Mesenchymal stem cell (in vitro differentiated cells and primary cell): ENCODE data around the gene C4orf50.

ENCODE experiments used
- DNase-seq: peaks from one replicate; pipeline ENCODE4 v3.0.0-alpha.2; 2013
- H2AFZ ChIP-seq: one replicate; pipeline ENCODE4 v1.6.1; 2013; ENCODE audit warnings: low read depth, mild to moderate bottlenecking, control low read depth, inconsistent platforms, low read length, moderate library complexity
- H2AK5ac ChIP-seq: 2 replicates; pipeline ENCODE4 v1.6.1; 2013; ENCODE audit warnings: low read length, moderate library complexity, mild to moderate bottlenecking, inconsistent platforms; ENCODE audit not compliant: severe bottlenecking
- H2BK120ac ChIP-seq: one replicate; pipeline ENCODE4 v1.6.1; 2013; ENCODE audit warnings: low read depth, mild to moderate bottlenecking, inconsistent platforms, low read length, moderate library complexity
- H2BK12ac ChIP-seq, 2 experiments: one replicate each; pipeline ENCODE4 v1.6.1; 2013; ENCODE audit warnings: inconsistent platforms in 2 of 2, low read length in 2 of 2, mild to moderate bottlenecking in 2 of 2, moderate library complexity in 2 of 2, control low read depth in 1 of 2
- H2BK15ac ChIP-seq: one replicate; pipeline ENCODE4 v1.6.1; 2013; ENCODE audit warnings: mild to moderate bottlenecking, low read depth, inconsistent platforms; ENCODE audit not compliant: poor library complexity, severe bottlenecking
- H2BK5ac ChIP-seq: 2 replicates; pipeline ENCODE4 v1.6.1; 2013; ENCODE audit warnings: low read depth, mild to moderate bottlenecking, low read length, control low read depth, inconsistent platforms; ENCODE audit not compliant: poor library complexity, severe bottlenecking
- H3K14ac ChIP-seq, 2 experiments: one replicate each; pipeline ENCODE4 v1.6.1; 2013; ENCODE audit warnings: inconsistent platforms in 2 of 2, low read length in 2 of 2, control low read depth in 1 of 2, mild to moderate bottlenecking in 1 of 2, moderate library complexity in 1 of 2
- H3K18ac ChIP-seq, 2 experiments: one replicate each; pipeline ENCODE4 v1.6.1; 2013; ENCODE audit warnings: inconsistent platforms in 2 of 2, low read length in 2 of 2, control low read depth in 1 of 2, low read depth in 1 of 2, mild to moderate bottlenecking in 1 of 2
- H3K23ac ChIP-seq, 2 experiments: one replicate each; pipeline ENCODE4 v1.6.1; 2013; ENCODE audit warnings: inconsistent platforms in 2 of 2, low read length in 2 of 2, mild to moderate bottlenecking in 2 of 2, moderate library complexity in 2 of 2, control low read depth in 1 of 2
- H3K27ac ChIP-seq: 2 replicates; pipeline ENCODE4 v1.5.1; 2013; ENCODE audit warnings: mild to moderate bottlenecking, moderate library complexity, low read length, control low read depth, inconsistent platforms; ENCODE audit not compliant: poor library complexity, severe bottlenecking
- H3K27me3 ChIP-seq, 2 experiments: 2 replicates each; pipeline versions ENCODE4 v1.6.1 to v1.7.0; 2013; ENCODE audit warnings: low read length in 2 of 2, mild to moderate bottlenecking in 2 of 2, moderate library complexity in 2 of 2, control low read depth in 1 of 2, inconsistent platforms in 1 of 2; ENCODE audit not compliant: control insufficient read depth in 1 of 2, insufficient read depth in 1 of 2
- H3K36me3 ChIP-seq, 2 experiments: 2 replicates each; pipeline versions ENCODE4 v1.6.1 to v1.7.0; 2013; ENCODE audit warnings: low read length in 2 of 2, control low read depth in 1 of 2, inconsistent platforms in 1 of 2, low read depth in 1 of 2, mild to moderate bottlenecking in 1 of 2; ENCODE audit not compliant: insufficient read depth in 2 of 2, control insufficient read depth in 1 of 2
- H3K4ac ChIP-seq, 2 experiments: one replicate each; pipeline ENCODE4 v1.6.1; 2013; ENCODE audit warnings: inconsistent platforms in 2 of 2, low read length in 2 of 2, mild to moderate bottlenecking in 2 of 2, moderate library complexity in 2 of 2, control low read depth in 1 of 2, low read depth in 1 of 2
- H3K4me1 ChIP-seq: 2 replicates; pipeline ENCODE4 v1.6.1; 2013; ENCODE audit warnings: low read depth, low read length, control low read depth; ENCODE audit not compliant: control insufficient read depth, insufficient read depth
- H3K4me2 ChIP-seq: 2 replicates; pipeline ENCODE4 v1.6.1; 2013; ENCODE audit warnings: low read length, mild to moderate bottlenecking, inconsistent platforms; ENCODE audit not compliant: poor library complexity, severe bottlenecking
- H3K4me3 ChIP-seq, 2 experiments: 2 replicates each; pipeline versions ENCODE4 v1.5.1 to v1.7.0; 2013; ENCODE audit warnings: low read length in 2 of 2, mild to moderate bottlenecking in 2 of 2, control low read depth in 1 of 2, low read depth in 1 of 2; ENCODE audit not compliant: insufficient read depth in 1 of 2
- H3K79me1 ChIP-seq: replicated peaks from 2 replicates; pipeline ENCODE4 v1.6.1; 2013; ENCODE audit warnings: mild to moderate bottlenecking, control low read depth, low read length, inconsistent platforms; ENCODE audit not compliant: poor library complexity, severe bottlenecking
- H3K9ac ChIP-seq: 2 replicates; pipeline ENCODE4 v1.7.0; 2013; ENCODE audit warnings: mild to moderate bottlenecking, low read length, moderate library complexity
- H3K9me3 ChIP-seq: 2 replicates; pipeline ENCODE4 v1.7.0; 2013; ENCODE audit warnings: mild to moderate bottlenecking, low read length; ENCODE audit not compliant: control insufficient read depth
- H4K8ac ChIP-seq: one replicate; pipeline ENCODE4 v1.6.1; 2013; ENCODE audit warnings: inconsistent platforms, mild to moderate bottlenecking, low read length, moderate library complexity
- H4K91ac ChIP-seq: one replicate; pipeline ENCODE4 v1.6.1; 2013; ENCODE audit warnings: mild to moderate bottlenecking, low read length, inconsistent platforms
- WGBS: methylation state at CpG from one replicate; pipeline ENCODE4 v1.1.7; 2013; ENCODE audit warnings: mixed read lengths; 5-methylcytosine and 5-hydroxymethylcytosine counted together

Gene C4orf50

DNA sequence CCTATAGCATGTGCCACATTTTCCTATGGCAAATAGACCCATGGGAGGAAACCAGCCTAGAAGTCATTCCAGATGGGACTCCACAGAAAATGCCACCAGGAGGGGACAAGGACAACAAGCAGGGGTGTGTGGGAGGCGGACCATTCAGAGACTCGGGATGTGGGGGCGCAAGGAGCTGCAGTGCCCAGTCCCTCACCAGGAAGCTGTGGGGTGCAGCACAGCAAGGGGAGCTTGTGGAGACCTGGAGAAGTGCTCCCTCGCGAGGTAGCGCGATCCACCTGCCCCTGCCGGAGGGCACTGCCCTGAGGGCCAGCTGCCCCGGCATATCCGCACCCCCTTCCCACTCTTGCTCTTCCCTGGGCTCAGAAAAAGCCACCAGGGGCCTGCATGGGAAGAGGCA is 45.5 kb upstream of the C4orf50 start:
- H2BK120ac ChIP-seq: no peak overlapping the region
- peaks cover 21% of the 10 kb centered on the region for H3K9me3 ChIP-seq
- peaks cover 0 to 5% of the 10 kb centered on the region in 2 experiments for H3K27me3 ChIP-seq
- no peak overlapping the region for H3K9ac ChIP-seq
- no peak overlapping the region for H2BK5ac ChIP-seq
- no peak overlapping the region for H3K14ac ChIP-seq
- no peak overlapping the region for H3K4me2 ChIP-seq
- no peak overlapping the region for H2BK12ac ChIP-seq
- 96% methylated on average over 7 of the region's 10 CpGs for WGBS
- no peak overlapping the region for H2AK5ac ChIP-seq
- no peak overlapping the region for H3K4ac ChIP-seq
- H3K36me3 ChIP-seq: no peaks in the 10 kb centered on the region
- no peak overlapping the region for H3K4me3 ChIP-seq
- H4K91ac ChIP-seq: peak overlapping the region; percentile 15
- H3K79me1 ChIP-seq: no peaks in the 10 kb centered on the region
- no peaks in the 10 kb centered on the region for H3K4me1 ChIP-seq
- DNase-seq: no peak
- H3K27ac ChIP-seq: no peak overlapping the region
- H3K18ac ChIP-seq: no peak overlapping the region
- H2BK15ac ChIP-seq: no peak overlapping the region
- no peak overlapping the region for H3K23ac ChIP-seq
- no peak overlapping the region for H2AFZ ChIP-seq
- no peak overlapping the region for H4K8ac ChIP-seq

DNA sequence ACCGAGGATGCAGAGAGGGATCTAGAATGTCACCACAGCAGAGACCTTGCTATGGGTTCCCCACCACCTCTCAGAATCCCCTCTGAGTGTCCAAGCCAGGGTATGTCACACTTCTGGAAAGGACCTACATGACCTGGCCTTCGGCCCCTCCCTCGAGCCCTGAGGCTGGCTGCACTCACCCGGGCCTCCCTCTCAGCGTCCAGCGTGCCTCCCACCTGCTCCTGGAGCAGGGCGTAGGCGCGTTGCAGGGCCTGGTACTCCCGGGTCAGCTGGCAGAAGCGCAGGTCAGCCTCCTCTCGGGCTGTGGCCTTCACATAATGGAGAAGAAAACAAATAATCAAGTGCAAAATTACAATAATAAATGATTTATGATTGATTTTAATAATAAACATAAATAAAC is 43.9 kb upstream of the C4orf50 start:
- H2BK120ac ChIP-seq: no peak overlapping the region
- no peak overlapping the region for H4K8ac ChIP-seq
- H4K91ac ChIP-seq: no peak overlapping the region
- no peaks in the 10 kb centered on the region for H3K79me1 ChIP-seq
- H2AFZ ChIP-seq: no peak overlapping the region
- no peak overlapping the region for H2BK15ac ChIP-seq
- no peak overlapping the region for H3K4me3 ChIP-seq
- no peak overlapping the region for H2BK5ac ChIP-seq
- no peak overlapping the region for H3K4ac ChIP-seq
- no peak overlapping the region for H3K27ac ChIP-seq
- H3K36me3 ChIP-seq: no peaks in the 10 kb centered on the region
- H2AK5ac ChIP-seq: no peak overlapping the region
- no peak overlapping the region for H2BK12ac ChIP-seq
- H3K14ac ChIP-seq: no peak overlapping the region
- H3K4me1 ChIP-seq: no peaks in the 10 kb centered on the region
- no peak overlapping the region for H3K18ac ChIP-seq
- no peak for DNase-seq
- H3K23ac ChIP-seq: no peak overlapping the region
- 81% methylated on average over 7 of the region's 12 CpGs for WGBS
- no peak overlapping the region for H3K9ac ChIP-seq
- no peak overlapping the region for H3K4me2 ChIP-seq
- peaks cover 37% of the 10 kb centered on the region for H3K9me3 ChIP-seq
- H3K27me3 ChIP-seq: no peaks in the 10 kb centered on the region

DNA sequence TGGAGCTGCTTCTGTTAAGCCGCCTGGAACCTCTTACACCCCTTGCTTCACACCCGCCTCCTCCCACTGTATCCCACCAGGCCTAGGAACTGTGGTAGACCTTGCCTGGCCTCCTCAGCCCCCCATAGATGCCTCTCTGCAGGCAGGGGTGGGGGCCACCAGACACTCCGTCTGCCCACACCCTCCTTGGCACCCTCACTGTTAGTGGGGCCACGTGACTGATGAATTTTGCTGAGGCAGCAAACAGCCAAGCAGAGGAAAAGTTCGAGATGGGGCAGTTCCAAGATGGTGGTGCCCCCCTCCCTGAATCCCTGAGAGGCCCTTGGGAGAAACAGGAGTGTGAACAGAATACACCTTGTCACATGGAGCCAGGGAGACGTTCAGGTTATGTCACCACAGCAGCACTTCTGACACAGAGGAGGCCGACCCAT is 41.2 kb upstream of the C4orf50 start:
- Histone ChIP-seq H2BK12ac (no peak overlapping the region), H3K4me3 (no peak overlapping the region), H3K9ac (no peak overlapping the region), H4K8ac (no peak overlapping the region), H3K27me3 (no peaks in the 10 kb centered on the region), H3K79me1 (no peaks in the 10 kb centered on the region), H3K4me1 (no peaks in the 10 kb centered on the region), H3K4ac (no peak overlapping the region), H2AFZ (no peak overlapping the region), H4K91ac (no peak overlapping the region), H3K36me3 (no peaks in the 10 kb centered on the region), H2BK120ac (no peak overlapping the region), H3K4me2 (no peak overlapping the region), H2BK15ac (no peak overlapping the region), H3K27ac (no peak overlapping the region), H2AK5ac (no peak overlapping the region), H3K18ac (no peak overlapping the region), H2BK5ac (no peak overlapping the region), H3K9me3 (peaks cover 37% of the 10 kb centered on the region), H3K14ac (no peak overlapping the region), H3K23ac (no peak overlapping the region)
- 75% methylated on average over 7 of the region's 7 CpGs for WGBS
- no peak for DNase-seq

DNA sequence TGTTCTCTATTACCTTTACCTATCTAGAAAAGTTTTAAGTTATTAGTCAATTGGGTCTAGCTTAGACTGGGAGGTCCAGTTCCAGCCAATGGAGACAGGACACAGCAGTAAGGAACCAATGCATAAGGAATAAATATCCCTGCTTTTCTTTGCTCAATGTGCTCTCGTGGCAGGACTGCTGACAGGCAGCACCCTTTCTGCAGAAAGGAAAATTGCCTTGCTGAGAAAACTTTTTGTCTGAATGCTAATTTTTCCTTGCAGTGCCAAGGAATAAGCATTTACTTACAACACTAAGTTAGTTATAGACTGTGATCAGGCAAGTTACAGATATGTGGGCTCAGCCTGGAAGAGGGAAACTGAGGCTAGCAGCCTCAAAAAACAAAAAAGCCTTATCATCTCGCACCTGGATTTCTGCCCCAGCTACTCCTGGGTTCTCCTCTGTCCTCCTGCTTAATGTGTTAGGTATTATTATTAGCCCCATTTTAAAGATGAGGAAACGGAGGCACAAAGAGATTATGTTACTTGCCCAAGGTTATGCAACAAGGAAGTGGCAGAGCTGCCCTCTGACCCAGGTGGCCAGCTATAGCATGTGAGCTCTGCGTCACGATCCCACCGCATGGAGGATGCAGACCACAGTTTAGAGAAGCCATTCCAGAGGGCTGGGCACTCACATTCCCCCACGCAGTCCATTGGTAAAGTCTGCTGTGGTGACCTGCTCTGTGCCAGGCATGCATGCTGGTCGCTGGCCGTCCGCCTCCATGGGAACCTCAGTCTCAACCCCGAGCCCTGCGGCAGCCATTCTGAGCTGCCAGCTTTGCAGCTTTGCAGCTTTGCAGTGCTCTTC is 40.5 kb upstream of the C4orf50 start:
- Histone ChIP-seq H2BK120ac (no peak overlapping the region), H2AFZ (no peak overlapping the region), H3K79me1 (no peaks in the 10 kb centered on the region), H3K14ac (no peak overlapping the region), H3K9me3 (peaks cover 37% of the 10 kb centered on the region), H3K9ac (no peak overlapping the region), H2BK12ac (no peak overlapping the region), H2AK5ac (no peak overlapping the region), H3K4me1 (no peaks in the 10 kb centered on the region), H4K8ac (no peak overlapping the region), H2BK15ac (no peak overlapping the region), H3K27ac (no peak overlapping the region), H3K18ac (no peak overlapping the region), H3K4ac (no peak overlapping the region), H3K36me3 (no peaks in the 10 kb centered on the region), H2BK5ac (no peak overlapping the region), H3K27me3 (no peaks in the 10 kb centered on the region), H3K23ac (no peak overlapping the region), H3K4me3 (no peak overlapping the region), H4K91ac (no peak overlapping the region), H3K4me2 (no peak overlapping the region)
- DNase-seq: no peak
- 91% methylated on average over 11 of the region's 12 CpGs for WGBS
